ENCODE measurements around the gene ECM2. TPM values are rescaled to one million over a fixed set of nuclear protein-coding genes. Genes with fewer than 3 reads are reported as not detected.

ECM2 gene
- total RNA-seq, 1 experiment from 2014 or later: not detected

DNA sequence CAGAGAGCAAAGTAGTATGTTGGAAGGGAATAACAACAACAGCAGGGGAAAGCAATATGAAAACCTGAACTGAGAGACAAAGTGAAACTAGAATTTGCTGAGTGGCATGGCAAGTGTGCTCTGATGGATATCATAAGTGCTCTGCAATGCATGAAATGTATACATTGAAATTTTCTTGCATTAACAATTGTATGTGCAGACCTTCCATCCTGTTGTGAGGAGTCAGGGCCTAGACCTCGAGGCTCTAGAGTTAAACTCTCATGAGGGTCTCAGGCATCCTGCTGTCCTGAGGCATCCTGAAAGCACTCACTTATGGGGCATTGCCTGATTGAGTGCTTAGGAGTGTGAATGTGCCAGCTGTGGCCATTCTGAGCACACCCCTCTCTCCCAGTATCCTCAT is 1.1 kb downstream of the ECM2 start:
- Histone ChIP-seq H3K4me1 (ENCODE audit: control insufficient read depth in 1 of 2, insufficient read depth in 2 of 2, low read length in 2 of 2) (no peaks in the 10 kb centered on the region), H4K20me1 (ENCODE audit: insufficient read depth) (no peaks in the 10 kb centered on the region), H3K9me3 (ENCODE audit: control insufficient read depth in 1 of 2, insufficient read depth in 1 of 2, low read depth in 1 of 2, low read length in 2 of 2) (no peaks in the 10 kb centered on the region), H3K9me2 (ENCODE audit: insufficient read depth) (no peaks in the 10 kb centered on the region), H3K9ac (ENCODE audit: low read length) (no peak overlapping the region), H3K27me3 (ENCODE audit: insufficient read depth, low read length) (no peaks in the 10 kb centered on the region), H2AFZ (ENCODE audit: low read depth, low read length, poor library complexity, severe bottlenecking) (no peak overlapping the region), H3K27ac (ENCODE audit: low read depth, low read length) (no peak overlapping the region), H3K36me3 (ENCODE audit: control insufficient read depth in 1 of 2, insufficient read depth in 2 of 2, low read length in 2 of 2) (no peaks in the 10 kb centered on the region), H3K4me2 (ENCODE audit: low read length) (no peak overlapping the region), H3K4me3 (replicated peaks in 1 of 2; ENCODE audit: low read depth in 1 of 2, low read length in 2 of 2) (no peak overlapping the region), H3K79me2 (ENCODE audit: insufficient read depth, low read length) (no peaks in the 10 kb centered on the region)
- BruUV-seq (replicated peaks): no TSS peak
- DNase-seq (ENCODE audit: low read depth, low spot score): no peak
- ChIA-PET RAD21 (ENCODE audit: low non-redundant PET in 1 of 2, low total read pairs in 2 of 2, uncharacterized antibody in 2 of 2, unreplicated experiment in 2 of 2) (no interaction called here), CTCF (no interaction called here), POLR2A (no interaction called here)
- TF ChIP-seq, protein P1, sequence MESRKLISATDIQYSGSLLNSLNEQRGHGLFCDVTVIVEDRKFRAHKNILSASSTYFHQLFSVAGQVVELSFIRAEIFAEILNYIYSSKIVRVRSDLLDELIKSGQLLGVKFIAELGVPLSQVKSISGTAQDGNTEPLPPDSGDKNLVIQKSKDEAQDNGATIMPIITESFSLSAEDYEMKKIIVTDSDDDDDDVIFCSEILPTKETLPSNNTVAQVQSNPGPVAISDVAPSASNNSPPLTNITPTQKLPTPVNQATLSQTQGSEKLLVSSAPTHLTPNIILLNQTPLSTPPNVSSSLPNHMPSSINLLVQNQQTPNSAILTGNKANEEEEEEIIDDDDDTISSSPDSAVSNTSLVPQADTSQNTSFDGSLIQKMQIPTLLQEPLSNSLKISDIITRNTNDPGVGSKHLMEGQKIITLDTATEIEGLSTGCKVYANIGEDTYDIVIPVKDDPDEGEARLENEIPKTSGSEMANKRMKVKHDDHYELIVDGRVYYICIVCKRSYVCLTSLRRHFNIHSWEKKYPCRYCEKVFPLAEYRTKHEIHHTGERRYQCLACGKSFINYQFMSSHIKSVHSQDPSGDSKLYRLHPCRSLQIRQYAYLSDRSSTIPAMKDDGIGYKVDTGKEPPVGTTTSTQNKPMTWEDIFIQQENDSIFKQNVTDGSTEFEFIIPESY (IDR thresholded peaks at IDR 0.05; ENCODE audit: extremely low read depth, insufficient replicate concordance, low read length): no peak
- TF ChIP-seq SRF (IDR thresholded peaks at IDR 0.05; ENCODE audit: low read depth) (no peak), ZNF274 (IDR thresholded peaks at IDR 0.05; ENCODE audit: low read depth, low read length) (no peak), RAD21 (IDR thresholded peaks at IDR 0.05; ENCODE audit: low read depth) (no peak), TCF7L2 (IDR thresholded peaks at IDR 0.05; ENCODE audit: borderline replicate concordance, extremely low read depth, insufficient read depth, insufficient read length) (no peak), POLR2A (IDR thresholded peaks at IDR 0.05; ENCODE audit: borderline replicate concordance, extremely low read depth, insufficient read depth, insufficient read length) (no peak), ELF1 (IDR thresholded peaks at IDR 0.05; ENCODE audit: borderline replicate concordance, low read depth) (no peak), EZH2 (IDR thresholded peaks at IDR 0.05) (no peak), JUND (IDR thresholded peaks at IDR 0.05) (no peak), POLR2AphosphoS5 (IDR thresholded peaks at IDR 0.05; ENCODE audit: low read depth, low read length) (no peak), SIN3A (IDR thresholded peaks at IDR 0.05; ENCODE audit: low read depth) (no peak), ZFX (IDR thresholded peaks at IDR 0.05) (no peak)
- TF ChIP-seq, protein P2, sequence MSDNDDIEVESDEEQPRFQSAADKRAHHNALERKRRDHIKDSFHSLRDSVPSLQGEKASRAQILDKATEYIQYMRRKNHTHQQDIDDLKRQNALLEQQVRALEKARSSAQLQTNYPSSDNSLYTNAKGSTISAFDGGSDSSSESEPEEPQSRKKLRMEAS (IDR thresholded peaks at IDR 0.05): no peak
- TF ChIP-seq, protein P3, sequence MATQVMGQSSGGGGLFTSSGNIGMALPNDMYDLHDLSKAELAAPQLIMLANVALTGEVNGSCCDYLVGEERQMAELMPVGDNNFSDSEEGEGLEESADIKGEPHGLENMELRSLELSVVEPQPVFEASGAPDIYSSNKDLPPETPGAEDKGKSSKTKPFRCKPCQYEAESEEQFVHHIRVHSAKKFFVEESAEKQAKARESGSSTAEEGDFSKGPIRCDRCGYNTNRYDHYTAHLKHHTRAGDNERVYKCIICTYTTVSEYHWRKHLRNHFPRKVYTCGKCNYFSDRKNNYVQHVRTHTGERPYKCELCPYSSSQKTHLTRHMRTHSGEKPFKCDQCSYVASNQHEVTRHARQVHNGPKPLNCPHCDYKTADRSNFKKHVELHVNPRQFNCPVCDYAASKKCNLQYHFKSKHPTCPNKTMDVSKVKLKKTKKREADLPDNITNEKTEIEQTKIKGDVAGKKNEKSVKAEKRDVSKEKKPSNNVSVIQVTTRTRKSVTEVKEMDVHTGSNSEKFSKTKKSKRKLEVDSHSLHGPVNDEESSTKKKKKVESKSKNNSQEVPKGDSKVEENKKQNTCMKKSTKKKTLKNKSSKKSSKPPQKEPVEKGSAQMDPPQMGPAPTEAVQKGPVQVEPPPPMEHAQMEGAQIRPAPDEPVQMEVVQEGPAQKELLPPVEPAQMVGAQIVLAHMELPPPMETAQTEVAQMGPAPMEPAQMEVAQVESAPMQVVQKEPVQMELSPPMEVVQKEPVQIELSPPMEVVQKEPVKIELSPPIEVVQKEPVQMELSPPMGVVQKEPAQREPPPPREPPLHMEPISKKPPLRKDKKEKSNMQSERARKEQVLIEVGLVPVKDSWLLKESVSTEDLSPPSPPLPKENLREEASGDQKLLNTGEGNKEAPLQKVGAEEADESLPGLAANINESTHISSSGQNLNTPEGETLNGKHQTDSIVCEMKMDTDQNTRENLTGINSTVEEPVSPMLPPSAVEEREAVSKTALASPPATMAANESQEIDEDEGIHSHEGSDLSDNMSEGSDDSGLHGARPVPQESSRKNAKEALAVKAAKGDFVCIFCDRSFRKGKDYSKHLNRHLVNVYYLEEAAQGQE (IDR thresholded peaks at IDR 0.05; ENCODE audit: low read depth): no peak
- intact Hi-C loops (cut with micrococcal nuclease): no loop called here
- ATAC-seq: no peak

All from HCT116 (cell line).